NAMALWA (cell line): ENCODE data around the gene ZNF598.
A peak's percentile ranks its signal among the peaks of the same experiment; 100 is the strongest.

Experiments used
- DNase-seq: peaks from one replicate; pipeline ENCODE4 v3.0.0-alpha.2; 2015; ENCODE audit warnings: low spot score

Gene ZNF598

DNA sequence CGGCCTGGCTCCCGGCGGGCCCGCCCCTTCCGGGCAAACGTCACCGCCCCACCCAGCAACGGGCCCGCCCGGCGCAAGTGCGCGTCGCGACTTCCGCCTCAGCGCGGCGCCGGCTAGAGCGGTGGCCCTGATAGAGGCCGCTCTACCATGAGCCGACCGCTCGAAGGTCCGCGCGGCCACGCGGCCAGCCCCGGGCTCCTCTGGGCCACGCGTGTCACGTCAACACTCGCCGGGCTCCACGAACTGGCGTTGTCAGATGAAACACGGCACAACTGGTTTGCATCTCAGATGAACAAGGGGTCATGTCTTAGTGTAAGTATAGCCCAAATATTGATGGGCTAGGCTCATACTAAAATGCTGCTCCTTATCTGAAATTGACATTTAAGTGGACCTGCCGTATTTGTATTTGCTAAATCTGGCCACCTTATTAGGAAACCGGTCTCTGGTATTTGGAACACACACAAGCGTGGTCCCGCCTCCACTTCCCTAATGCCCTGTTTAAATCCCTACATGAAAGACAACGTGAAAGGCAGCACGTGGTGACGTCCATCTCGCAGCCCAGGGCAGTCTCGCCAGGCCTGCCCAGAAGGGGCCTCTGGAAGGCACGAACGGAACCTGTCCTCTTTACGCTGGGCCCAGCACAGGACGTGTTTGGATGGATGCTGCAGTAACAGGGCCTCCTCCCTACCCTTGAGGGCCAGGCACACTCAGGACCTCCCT is at the start of gene ZNF598:
Gene ZNF598 (minus strand): TSS at position 31 of the 720 bp plus-strand sequence.
- peak; percentile 88 for DNase-seq

DNA sequence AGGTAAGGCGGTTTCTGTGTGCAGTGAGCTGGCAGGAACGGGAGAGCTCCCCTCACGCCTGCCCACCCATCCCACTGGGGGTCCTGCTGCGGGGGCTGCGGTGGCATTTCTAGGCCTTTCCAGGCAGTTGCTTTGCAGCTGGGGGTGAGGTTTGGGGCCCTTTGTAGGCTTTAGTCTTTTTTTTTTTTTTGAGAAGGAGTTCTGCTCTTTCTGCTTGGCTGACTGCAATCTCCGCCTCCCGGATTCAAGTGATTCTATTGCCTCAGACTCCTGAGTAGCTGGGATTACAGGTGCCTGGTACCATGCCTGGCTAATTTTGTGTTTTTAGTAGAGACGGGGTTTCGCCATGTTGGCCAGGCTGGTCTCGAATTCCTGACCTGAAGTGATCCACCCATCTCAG is 49.3 kb upstream of the ZNF598 start:
- DNase-seq = no peak

- DNase-seq = no peak
Observed at GRCh38 chr16:2058420-2058819, 48.8 kb upstream of the ZNF598 start.

DNA sequence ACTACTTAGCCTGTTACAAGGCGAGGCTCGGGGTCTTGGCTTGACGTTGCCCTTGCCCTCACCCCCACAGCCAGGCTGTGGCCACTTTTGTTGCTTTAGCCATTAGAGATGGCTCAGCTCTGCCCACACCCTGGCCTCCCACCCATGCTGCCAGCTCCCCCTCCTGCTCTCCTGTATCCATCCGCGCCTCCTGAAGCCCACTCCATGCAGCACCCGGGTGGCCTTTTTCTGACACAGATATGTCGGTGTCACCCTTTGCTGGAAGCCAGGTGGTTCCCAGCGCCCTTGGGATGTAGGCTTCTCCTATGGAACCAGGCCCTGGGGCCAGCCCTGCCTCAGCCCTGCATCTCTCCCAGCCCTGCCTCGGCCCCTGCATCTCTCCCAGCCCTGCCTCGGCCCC is 47.8 kb upstream of the ZNF598 start:
- DNase-seq = no peak

DNA sequence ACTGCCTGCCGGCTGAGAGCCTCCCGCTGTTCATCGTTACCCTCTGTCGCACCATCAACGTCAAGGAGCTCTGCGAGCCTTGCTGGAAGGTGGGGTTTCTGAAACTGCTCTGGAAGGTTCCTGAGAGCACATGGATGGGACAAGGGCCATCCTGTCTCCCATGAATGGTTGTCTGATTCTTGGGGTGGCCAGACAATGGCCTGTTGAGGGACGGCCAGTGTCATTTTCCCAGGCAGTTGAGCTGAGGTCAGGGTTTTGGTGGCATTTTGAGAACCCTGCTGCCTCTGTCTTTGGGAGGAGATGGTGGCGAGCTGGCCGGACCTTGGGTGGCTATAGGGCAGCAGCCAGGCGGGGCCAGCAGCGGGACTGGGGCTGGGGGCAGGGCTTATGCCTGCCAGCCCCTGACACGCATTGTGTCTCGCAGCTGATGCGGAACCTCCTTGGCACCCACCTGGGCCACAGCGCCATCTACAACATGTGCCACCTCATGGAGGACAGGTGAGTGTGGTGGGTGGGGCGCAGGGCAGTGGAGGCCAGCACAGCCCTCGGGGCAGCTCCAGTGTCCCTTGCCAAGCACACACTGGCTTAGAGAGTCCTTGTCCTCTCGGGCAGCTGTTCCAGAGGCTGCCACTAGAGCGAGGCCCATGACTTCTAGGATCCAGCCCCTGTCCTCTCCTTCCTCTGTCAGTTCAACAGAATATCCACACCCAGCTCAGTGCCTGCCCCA is 47.2 kb upstream of the ZNF598 start:
- DNase-seq = no peak

- DNase-seq = peak; percentile 30
Observed at GRCh38 chr16:2056077-2056476, 46.5 kb upstream of the ZNF598 start.

DNA sequence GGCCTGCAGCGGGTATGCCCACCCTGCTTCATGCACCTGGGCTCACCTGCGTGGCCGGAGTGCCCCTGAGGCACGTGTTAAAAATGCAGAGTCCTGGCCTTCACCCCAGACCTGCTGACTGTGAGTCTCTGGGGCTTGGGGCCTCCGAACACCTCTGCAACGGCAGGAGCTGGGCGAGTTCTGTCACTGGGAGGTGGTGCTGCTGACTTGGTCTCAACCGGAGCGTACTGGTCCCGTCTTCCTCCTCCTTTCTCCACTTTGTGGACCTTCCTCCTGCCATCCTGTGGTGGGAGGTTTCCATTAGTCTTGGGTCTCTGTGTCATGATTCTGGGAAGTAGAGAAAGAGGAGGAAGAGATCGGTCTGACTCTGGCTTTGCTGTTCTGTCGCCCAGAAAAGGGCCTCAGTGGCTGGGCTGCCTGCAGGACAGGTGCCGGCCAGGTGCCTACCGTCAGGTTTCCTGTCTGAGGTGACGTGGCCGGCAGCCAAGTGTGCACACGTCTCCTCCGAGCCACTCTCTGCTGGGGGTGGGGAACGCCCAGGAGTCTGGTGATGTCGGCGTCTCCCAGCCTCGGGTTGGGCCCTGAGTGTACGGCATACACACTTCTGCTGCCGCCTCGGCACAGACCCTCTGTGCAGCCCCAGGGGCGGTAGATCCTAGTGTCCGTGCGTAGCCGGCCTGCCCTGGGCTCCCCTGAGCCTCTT is 45.1 kb upstream of the ZNF598 start:
- DNase-seq = no peak

DNA sequence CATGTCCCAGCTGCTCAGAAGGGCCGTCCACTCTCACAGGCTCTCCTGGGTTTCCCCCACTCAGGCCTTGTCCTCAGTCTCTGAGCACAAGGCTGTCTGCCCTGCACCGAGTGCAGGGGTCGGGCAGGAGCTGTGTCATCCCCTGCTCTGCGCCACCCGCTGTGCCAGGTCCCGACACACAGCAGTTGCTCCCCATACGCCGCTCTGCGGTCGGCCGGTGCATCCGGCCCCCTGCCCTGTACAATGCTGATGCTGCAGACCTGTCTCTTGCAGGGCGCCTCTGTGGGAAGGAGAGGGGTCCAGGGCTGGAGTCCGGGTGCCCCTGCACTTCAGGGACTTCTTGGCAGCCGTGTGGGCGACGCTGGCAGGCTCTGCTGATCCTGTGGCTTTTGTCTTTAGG is 44.3 kb upstream of the ZNF598 start:
- no peak for DNase-seq

DNA sequence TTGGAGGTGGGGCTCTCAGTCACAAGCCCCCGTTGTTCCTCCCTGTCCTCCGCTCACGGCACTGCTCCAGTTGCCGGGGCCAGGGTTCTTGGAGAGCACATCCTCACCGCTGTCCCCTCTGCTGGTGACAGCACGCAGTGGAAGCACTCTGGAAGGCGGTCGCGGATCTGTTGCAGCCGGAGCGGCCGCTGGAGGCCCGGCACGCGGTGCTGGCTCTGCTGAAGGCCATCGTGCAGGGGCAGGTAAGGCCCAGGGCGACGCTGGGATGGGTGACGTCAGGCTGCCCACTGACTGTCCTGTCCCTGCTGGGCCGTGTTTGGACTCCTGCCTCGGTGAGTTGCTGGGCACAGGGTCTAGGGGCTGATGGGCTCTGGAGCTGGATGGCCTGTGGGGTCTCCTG is 43.6 kb upstream of the ZNF598 start:
- no peak for DNase-seq

GRCh38 chr16:2048116-2048543 is 38.5 kb upstream of the ZNF598 start:
- DNase-seq = no peak

- DNase-seq = peak; percentile 96
Observed at GRCh38 chr16:2047330-2048115, 37.9 kb upstream of the ZNF598 start, which contains the start of the genes NTHL1 and TSC2. TSS of gene NTHL1 (minus strand) at chr16:2047834. CDS start at chr16:2047823, 11 bp downstream. TSS of gene TSC2 (plus strand) at chr16:2047985. CDS start at chr16:2048616, 631 bp downstream.

- no peak for DNase-seq
Observed at GRCh38 chr16:2046893-2047329, 37.3 kb upstream of the ZNF598 start.

DNA sequence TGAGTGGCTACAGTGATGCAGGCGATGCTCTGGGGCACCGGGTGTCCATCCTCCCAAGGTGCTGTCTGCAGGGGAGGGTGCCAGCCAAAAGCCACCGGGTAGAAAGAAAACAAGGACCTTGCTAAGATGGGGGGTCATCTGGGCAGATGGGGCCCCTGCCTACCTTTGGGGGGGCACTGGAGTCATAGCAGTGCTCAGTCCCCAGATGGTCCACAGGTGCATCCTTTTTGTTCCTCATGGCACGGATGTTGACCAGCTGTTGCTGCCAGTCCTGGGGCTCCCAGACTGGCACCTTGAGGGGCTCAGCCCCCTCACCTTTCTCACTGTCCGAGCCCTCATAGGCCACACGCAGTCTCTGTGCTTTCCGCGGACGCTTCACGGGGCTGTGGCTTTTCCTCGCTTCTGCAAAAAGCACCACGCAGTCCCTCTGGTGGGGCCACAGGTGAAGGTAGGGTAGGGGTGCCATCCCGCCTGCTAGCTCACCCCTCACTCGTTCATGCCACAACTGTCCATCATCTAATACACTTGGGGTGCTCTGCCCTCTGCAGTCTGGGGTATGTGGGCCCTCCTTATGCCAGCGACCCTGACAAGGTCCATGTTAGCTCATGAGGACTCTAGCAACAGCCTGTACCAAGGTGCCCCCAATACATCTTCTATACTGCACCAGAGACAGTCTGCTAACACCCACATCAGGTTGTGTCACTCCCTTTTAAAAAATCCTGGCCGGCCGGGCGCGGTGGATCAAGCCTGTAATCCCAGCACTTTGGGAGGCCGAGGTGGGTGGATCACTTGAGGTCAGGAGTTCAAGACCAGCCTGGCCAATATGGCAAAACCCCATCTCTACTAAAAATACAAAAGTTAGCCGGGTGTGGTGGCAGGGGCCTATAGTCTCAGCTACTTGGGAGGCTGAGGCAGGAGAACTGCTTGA is 36.6 kb upstream of the ZNF598 start:
- no peak for DNase-seq

DNA sequence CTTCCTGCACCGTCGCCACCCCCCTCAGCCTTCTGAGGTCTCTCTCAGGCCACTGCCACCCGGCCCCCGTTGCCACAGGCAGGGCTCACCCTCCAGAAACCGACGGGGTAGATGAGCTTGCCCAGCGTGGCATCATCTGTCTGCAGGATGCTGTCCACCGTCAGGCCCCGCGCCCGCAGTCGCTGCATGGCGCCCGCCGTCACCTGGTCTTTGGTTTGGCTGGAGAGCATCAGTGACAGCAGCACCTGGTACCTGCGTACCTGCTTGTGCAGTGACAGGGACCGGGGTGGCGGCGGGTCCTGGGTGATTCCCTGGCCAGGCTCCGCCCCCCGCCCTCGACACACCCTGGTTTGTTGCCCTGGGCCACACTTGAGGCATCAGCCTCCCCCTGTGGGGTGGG is 34.9 kb upstream of the ZNF598 start:
- DNase-seq = no peak

GRCh38 chr16:2043667-2044451 is 34.2 kb upstream of the ZNF598 start:
- DNase-seq = no peak

DNA sequence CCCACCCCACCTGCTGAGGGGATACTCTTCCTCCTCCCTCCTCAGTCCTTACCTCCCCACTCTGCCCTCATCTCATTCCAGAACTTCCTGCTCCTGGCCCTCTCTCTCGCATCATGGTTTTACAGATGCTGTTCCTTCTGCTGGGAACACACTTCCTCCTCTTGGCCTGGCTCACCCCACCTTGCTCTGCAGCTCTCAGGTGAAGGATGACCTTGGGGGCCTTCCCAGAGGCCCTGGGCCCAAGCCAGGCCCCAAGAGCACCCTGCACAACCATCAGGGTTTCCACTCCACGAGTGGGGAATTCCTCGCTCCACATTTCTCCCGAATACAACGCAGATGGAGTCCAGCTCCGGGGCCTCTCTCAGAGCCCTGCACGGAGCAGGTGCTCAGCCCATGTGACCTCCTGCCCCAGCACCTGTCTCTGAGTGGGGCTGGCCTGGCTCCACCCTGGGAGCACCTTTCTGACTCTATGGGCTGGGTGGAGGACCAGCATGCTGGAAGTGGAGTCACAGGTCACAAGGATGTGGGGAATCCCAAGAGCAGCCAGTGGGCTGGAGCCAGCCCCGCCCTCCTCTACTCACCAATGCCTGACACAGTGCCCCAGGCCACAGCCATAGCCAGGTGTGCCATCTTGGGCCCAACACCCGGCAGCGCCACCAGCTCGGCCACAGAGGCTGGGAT is 33.5 kb upstream of the ZNF598 start:
- no peak for DNase-seq

DNA sequence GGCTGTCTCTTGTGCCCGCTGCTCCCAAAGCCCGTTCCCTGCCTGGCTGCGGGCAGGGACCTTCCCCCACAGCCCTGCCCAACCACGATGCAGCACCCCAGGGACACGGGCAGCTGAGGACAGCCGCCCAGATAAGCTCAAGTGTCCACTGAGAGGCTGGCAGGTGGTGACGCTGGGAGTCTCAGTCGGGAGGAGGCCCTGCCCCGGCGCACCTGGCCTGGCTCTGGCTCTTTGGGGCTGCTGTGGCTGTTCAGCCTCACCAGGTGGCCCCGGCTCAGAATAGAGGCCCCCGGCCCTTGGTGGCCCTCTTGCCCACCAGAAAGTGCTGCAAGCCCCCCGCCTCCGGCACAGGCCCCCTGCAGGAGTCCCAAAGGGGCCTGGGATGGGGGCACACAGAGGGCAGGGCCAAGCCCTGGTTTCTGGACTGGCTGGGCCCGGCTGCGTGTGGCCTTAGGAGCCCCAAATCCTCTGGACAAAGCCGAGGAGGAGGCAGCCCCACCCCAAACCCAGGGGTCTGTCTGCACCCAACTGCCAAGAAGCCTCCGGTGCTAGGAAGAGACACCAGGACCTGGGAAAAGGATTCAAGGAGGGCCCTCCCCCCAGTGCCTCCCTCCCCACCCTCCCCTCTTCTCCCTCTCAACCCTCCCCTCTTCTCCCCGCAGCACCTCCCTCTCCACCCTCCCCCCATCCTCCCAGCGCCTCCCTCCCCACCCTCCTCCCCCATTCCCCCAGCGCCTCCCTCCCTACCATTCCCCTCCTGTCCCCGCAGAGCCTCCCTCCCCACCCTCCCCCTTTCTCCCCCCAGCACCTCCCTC is 32.8 kb upstream of the ZNF598 start:
- DNase-seq = no peak

- DNase-seq = no peak
Observed at GRCh38 chr16:2040787-2041522, 31.3 kb upstream of the ZNF598 start.
